ENCODE measurements around the gene PTPRT. TPM values are rescaled to one million over a fixed set of nuclear protein-coding genes. Genes with fewer than 3 reads are reported as not detected.
"Not testable (repeated sequence)": the region's sequence is repeated elsewhere in the genome, so short reads cannot be mapped to it uniquely, and the experiment has no call there.

Gene PTPRT
- total RNA-seq, 1 experiment from 2014 or later: not detected

DNA sequence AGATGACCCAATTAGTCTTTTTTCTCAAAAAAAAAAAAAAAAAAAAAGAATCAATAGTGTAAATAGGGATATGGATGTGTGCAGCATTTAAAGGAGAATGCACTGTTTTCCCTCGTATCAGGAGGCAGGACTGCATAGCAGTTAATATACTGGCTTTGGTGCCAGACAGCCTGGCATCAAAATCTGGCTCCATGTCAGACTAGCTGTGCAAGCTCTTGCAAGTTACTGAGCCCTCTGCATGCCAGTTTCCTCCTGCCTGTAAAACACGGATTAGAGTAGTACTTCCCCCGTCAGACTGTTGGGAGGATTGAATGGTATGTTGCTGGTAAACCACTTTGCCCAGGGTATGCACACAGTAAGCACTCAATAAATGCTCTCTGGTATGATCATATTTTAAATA, 977.3 kb downstream of the PTPRT start:
- no peak for DNase-seq (ENCODE audit: low read depth)

GRCh38 chr20:42206557-42206956, 983.1 kb downstream of the PTPRT start:
- not testable (repeated sequence) for DNase-seq (ENCODE audit: low read depth)

DNA sequence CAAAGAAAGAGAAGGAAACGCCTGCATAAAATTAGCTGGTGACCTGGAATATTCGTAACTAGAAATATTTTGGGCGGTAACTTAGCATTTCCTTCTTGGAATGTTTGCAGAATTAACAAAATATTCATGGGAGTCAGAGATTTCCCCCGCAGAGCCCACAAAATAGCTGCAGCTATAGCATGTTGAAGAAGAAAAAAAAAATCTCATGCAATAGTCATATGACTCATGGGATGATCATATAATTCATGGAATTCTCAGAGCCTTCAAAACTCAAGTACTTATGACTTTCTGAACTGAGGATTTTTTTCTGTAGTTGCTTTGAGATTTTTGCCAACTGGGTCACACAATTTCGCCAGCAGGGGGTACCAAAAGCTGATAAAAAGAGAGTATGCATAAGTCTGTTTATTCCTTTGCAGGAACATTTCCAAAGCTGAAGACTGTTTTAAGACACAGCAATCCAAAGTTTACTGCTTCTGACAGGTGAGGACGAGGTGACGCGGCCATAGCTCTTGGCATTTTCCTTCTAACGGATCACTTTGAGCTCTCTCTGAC, 985.5 kb downstream of the PTPRT start:
- DNase-seq (ENCODE audit: low read depth): no peak

DNA sequence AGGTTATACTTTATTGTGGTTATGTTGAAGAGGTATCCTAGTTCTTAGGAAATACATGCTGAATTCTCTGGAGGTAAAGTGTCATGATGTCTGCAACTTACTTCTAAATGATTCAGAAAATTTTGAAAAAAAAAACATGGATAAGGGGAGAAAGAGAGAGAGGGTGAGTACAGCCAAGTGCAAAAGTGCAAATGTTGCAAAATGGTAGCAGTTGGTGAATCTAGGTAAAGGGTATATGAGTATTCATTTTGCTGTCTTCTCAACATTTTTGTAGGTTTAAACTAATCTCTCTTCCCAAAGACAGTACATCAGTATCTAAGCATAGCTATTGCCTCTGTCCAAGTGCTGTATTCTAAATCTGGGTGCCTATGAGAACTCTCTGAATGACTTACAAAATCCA, 992.1 kb downstream of the PTPRT start:
- DNase-seq (ENCODE audit: low read depth): no peak

GRCh38 chr20:42193119-42193518, 996.6 kb downstream of the PTPRT start:
- no peak for DNase-seq (ENCODE audit: low read depth)

DNA sequence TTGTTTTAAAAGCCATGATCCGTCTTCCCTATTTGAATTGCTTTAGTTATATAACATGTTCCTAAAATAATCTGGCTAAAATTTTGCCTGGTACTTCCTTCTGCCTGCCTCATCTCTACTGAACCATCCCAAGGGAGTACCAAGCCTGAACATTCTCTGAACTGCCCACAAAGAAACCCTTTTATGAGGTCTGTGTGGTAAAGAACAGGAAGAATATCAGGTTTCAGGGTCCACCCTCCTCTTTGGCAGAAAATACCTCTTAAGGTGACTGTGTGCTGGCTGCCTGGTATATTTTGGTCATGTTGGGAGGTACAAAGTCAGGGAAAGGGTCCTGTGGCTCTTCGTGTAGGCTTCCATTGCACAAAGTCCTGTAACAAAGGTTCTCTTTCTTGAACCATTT, 997.4 kb downstream of the PTPRT start:
- DNase-seq (ENCODE audit: low read depth): no peak

DNA sequence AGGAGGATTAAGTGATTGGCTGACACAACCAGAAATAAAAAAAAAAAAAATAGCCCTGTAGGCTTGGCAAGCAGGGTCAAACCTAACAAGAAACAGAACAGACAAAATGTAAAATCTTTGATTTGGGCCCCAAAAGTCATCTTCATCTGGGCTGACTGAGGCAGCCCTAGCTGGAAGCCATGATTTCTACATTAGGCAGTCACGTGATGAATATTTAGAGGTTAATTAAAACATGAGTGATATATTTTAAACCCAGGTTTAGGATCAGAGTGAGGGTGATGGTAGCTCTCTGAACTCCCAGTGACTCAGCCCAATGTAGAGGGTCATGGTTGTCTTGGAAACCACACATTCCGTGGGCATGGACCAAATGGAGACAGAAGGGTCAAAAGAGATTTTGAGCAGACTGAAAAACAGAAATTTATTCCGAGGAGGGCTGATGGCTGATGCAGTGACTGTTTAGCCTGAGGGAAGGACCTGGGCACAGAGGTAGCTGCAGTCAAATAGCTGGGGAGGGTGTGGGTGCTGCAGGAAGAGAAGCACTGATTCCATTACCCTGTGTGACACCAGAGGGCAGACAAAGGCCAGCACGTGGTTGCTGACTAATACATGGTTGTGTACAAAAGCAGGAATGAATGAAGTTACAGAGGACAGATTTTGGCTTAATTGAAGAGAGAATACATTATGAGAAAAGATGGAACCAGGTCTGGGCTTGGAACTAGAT, 998.4 kb downstream of the PTPRT start:
- no peak for DNase-seq (ENCODE audit: low read depth)

DNA sequence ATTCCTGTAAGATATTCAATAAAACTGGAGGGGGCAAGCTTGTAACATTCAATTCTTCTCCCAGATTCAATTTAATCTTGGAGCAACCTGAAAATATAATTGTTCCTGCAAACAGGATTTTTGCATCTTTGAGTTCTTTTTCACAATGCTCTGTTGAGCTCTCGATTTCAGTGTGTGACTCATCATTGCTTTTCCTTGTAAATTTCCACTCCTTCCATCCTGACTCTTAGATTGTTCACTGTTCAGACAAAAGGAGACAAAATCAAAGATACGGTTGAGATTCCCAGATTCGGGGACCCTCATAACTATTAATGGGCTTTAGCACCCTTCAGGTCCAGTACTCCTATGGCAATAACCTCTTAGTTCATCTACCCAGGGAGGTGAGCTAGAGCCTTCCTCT, 999.6 kb downstream of the PTPRT start:
- DNase-seq (ENCODE audit: low read depth): no peak

GRCh38 chr20:42186337-42186736, 1003.4 kb downstream of the PTPRT start:
- DNase-seq (ENCODE audit: low read depth): no peak

DNA sequence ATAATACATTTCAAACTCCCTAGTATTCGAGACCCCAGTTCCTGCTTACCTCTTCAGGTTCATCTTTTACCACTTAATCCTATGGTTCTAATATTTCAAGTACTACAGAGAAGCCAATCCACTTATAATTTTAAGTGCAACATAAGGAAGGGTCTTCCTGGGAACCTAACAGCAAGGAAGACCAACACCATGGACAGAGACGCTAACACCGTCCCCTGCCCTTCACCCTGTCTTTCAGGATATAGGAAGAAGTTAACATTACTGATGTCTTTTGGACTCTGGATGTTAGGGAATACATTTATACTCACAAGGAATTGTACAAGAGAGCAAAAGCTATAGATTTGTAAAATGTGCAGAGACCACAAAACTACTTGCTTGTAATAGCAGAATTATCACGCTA, 1006.6 kb downstream of the PTPRT start:
- no peak for DNase-seq (ENCODE audit: low read depth)

DNA sequence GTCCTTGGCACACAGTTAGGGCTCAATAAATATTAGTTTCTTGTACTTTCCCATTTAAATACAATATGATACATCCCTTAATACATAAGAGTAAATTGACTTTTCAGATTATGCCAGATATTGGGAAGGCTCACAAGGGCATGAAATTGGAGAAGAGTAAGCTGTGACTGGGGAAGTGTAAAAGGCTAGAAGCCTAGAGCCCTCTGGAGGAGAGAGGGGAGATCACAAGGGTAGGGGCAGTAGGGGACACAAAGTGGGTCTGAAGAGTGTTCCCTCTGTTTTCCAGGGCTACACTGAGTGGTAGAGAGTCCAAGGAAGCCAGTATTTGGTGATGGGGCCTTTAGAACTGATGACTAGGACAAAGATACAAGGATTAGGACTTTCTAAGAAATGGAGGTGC, 1008.6 kb downstream of the PTPRT start:
- DNase-seq (ENCODE audit: low read depth): no peak

GRCh38 chr20:42179768-42180167, 1009.9 kb downstream of the PTPRT start:
- no peak for DNase-seq (ENCODE audit: low read depth)

- DNase-seq (ENCODE audit: low read depth): no peak
These were observed 1016.3 kb downstream of the PTPRT start for GRCh38 chr20:42173440-42173839.

DNA sequence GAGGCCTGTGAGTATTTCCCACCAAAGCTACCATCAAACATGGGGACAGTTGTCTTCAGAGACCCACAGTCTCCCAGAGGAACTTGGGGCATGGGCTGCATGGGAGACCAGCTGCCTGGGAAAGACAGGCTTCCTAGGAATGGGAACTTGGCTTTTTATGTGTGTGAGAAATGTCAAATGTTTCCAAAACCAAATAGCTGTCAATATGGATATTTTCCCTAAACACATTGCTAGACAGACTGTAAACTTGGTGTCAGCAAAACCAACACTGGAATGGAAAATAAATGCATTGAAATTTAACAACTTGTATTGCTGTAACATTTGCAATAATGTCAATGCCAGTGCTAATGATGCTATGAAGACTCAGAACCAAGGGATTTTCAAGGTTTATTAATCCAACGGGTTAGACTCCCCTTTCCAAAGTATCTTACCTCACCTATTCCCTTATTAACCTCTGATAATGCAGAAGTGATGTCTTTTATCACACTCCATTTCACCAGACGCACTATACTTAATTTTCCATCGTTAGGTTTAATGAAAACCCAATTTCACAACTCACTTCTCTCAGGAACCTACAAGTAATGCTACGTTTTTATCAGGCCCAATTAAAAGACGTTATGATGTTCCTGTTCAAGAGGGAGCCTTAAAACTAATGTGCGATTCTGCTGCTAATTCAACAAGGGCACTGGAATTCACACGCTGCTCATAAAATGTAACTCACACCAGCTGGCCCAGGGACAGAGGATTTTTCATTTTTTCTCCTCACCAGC, 1025.4 kb downstream of the PTPRT start:
- no peak for DNase-seq (ENCODE audit: low read depth)

GRCh38 chr20:42161228-42161829, 1028.4 kb downstream of the PTPRT start:
- DNase-seq (ENCODE audit: low read depth): no peak

- no peak for DNase-seq (ENCODE audit: low read depth)
These were observed 1029.9 kb downstream of the PTPRT start for GRCh38 chr20:42159808-42160207.

- no peak for DNase-seq (ENCODE audit: low read depth)
These were observed 1031.4 kb downstream of the PTPRT start for GRCh38 chr20:42158272-42158671.

DNA sequence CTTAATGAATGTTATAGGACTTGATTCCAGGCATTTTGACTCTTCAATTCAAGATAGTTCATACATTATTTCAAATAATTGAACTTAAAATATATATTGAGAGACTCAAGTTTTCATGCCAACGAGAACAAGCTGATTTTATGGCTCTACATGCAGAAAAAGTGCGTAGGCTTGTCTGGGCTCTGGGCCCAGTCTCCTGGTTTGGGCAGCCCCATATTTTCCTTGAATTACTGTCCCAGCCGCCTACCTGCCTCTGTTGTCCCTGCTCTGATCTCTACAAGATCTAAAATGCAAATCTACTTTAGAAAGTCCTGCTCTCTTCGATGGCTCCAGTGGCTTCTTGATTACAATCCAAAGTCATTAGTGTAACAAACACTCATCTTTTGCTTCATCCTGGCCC, 1034.1 kb downstream of the PTPRT start:
- no peak for DNase-seq (ENCODE audit: low read depth)

DNA sequence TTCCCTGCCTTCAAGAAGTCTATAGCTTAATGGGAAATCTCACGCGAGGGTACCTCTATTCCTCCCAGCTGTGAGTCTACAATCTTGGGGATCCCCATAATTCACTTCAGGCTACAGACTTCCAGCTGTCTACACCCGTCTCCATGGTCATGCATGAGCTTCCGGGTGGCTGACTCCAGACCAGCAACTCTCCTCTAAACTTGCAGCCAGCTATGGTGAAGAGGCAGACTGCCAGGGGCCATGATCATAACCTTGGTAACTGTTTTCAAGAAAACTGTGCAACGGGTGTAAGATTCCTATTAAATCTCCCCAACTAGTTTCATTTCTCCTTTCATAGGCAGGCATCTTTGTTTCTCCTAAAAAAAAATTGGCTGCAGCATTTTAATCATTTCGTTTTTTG, 1037.1 kb downstream of the PTPRT start:
- no peak for DNase-seq (ENCODE audit: low read depth)

GRCh38 chr20:42150230-42150629, 1039.5 kb downstream of the PTPRT start:
- no peak for DNase-seq (ENCODE audit: low read depth)

DNA sequence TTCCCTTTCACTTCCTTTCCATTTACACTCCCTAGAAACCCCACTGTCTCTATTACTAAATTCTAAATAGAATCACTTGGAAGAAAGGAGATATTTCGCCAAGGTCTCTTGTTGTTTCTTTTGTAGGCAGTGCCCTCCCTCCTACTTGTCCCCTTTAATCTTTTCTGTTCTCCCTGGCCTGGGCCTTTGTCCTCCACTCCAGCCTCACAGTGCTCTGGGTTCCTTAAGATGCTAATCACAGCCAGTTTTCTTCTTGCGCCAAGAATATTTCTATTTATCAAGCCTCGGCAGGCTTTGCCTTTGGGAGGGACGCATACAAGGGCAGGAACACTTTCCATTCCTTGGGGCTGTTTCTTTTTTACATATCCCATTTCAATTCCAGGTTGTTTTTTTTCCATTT, 1051.0 kb downstream of the PTPRT start:
- no peak for DNase-seq (ENCODE audit: low read depth)

GRCh38 chr20:42134265-42135098, 1055.2 kb downstream of the PTPRT start:
- no peak for DNase-seq (ENCODE audit: low read depth)

All from LHCN-M2 (cell line).